ES-I3 (cell line): ENCODE measurements around the gene MLANA.

Experiments
- H3K36me3 ChIP-seq: 2 replicates; pipeline ENCODE4 v1.6.1; 2013; ENCODE audit warnings: mild to moderate bottlenecking, low read length, control low read depth, moderate library complexity; ENCODE audit not compliant: insufficient read depth
- H3K4me1 ChIP-seq: 2 replicates; pipeline ENCODE4 v1.6.1; 2013; ENCODE audit warnings: mild to moderate bottlenecking, control low read depth, low read length; ENCODE audit not compliant: insufficient read depth
- H3K9ac ChIP-seq: 2 replicates; pipeline ENCODE4 v1.6.1; 2013; ENCODE audit warnings: low read depth, mild to moderate bottlenecking, low read length, moderate library complexity
- H3K9me3 ChIP-seq: 2 replicates; pipeline ENCODE4 v1.6.1; 2013; ENCODE audit warnings: mild to moderate bottlenecking, low read length, moderate library complexity; ENCODE audit not compliant: control insufficient read depth, insufficient read depth

Gene MLANA

GRCh38 chr9:5900622-5901021 lies 9.9 kb downstream of the MLANA start:
- Histone ChIP-seq H3K9me3 (no peaks in the 10 kb centered on the region), H3K9ac (no peak overlapping the region), H3K4me1 (no peaks in the 10 kb centered on the region), H3K36me3 (no peaks in the 10 kb centered on the region)

GRCh38 chr9:5902377-5902776 lies 11.7 kb downstream of the MLANA start:
- H3K9ac ChIP-seq, result no peak overlapping the region
- H3K9me3 ChIP-seq, result no peaks in the 10 kb centered on the region
- no peaks in the 10 kb centered on the region for H3K36me3 ChIP-seq
- H3K4me1 ChIP-seq, result no peaks in the 10 kb centered on the region

GRCh38 chr9:5908918-5909317 lies 18.2 kb downstream of the MLANA start:
- no peak overlapping the region for H3K9ac ChIP-seq
- H3K36me3 ChIP-seq, result no peaks in the 10 kb centered on the region
- no peaks in the 10 kb centered on the region for H3K9me3 ChIP-seq
- H3K4me1 ChIP-seq, result no peaks in the 10 kb centered on the region

- Histone ChIP-seq H3K9me3 (no peaks in the 10 kb centered on the region), H3K9ac (no peak overlapping the region), H3K4me1 (no peaks in the 10 kb centered on the region), H3K36me3 (no peaks in the 10 kb centered on the region)
Observed at GRCh38 chr9:5909976-5910375, 19.3 kb downstream of the MLANA start.

- H3K4me1 ChIP-seq, result no peaks in the 10 kb centered on the region
- no peaks in the 10 kb centered on the region for H3K9me3 ChIP-seq
- H3K9ac ChIP-seq, result no peak overlapping the region
- H3K36me3 ChIP-seq, result no peaks in the 10 kb centered on the region
Observed at GRCh38 chr9:5910413-5911057, 19.8 kb downstream of the MLANA start.

- no peaks in the 10 kb centered on the region for H3K9me3 ChIP-seq
- no peak overlapping the region for H3K9ac ChIP-seq
- H3K4me1 ChIP-seq, result no peaks in the 10 kb centered on the region
- H3K36me3 ChIP-seq, result peaks cover 5% of the 10 kb centered on the region; the same call in 1 of the 2 replicates
Observed at GRCh38 chr9:5915438-5915837, 24.7 kb downstream of the MLANA start.

GRCh38 chr9:5917273-5917672 lies 26.6 kb downstream of the MLANA start:
- Histone ChIP-seq H3K9ac (no peak overlapping the region), H3K9me3 (no peaks in the 10 kb centered on the region), H3K4me1 (no peaks in the 10 kb centered on the region), H3K36me3 (peaks cover 5% of the 10 kb centered on the region; the same call in 1 of the 2 replicates)

- H3K9me3 ChIP-seq, result no peaks in the 10 kb centered on the region
- H3K9ac ChIP-seq, result no peak overlapping the region
- H3K4me1 ChIP-seq, result no peaks in the 10 kb centered on the region
- peaks cover 5% of the 10 kb centered on the region; the same call in 1 of the 2 replicates for H3K36me3 ChIP-seq
Observed at GRCh38 chr9:5917888-5918287, 27.2 kb downstream of the MLANA start.

- Histone ChIP-seq H3K36me3 (peaks cover 5% of the 10 kb centered on the region; the same call in 1 of the 2 replicates), H3K4me1 (no peaks in the 10 kb centered on the region), H3K9me3 (no peaks in the 10 kb centered on the region), H3K9ac (no peak overlapping the region)
Observed at GRCh38 chr9:5918460-5918859, 27.8 kb downstream of the MLANA start.

- H3K4me1 ChIP-seq, result no peaks in the 10 kb centered on the region
- no peak overlapping the region for H3K9ac ChIP-seq
- H3K36me3 ChIP-seq, result peaks cover 5% of the 10 kb centered on the region; the same call in 1 of the 2 replicates
- H3K9me3 ChIP-seq, result no peaks in the 10 kb centered on the region
Observed at GRCh38 chr9:5920860-5921328, 30.2 kb downstream of the MLANA start.

- Histone ChIP-seq H3K4me1 (no peaks in the 10 kb centered on the region), H3K36me3 (peaks cover 5% of the 10 kb centered on the region; the same call in 1 of the 2 replicates), H3K9me3 (no peaks in the 10 kb centered on the region), H3K9ac (no peak overlapping the region)
Observed at GRCh38 chr9:5922192-5922591, 31.5 kb downstream of the MLANA start.

- no peaks in the 10 kb centered on the region for H3K9me3 ChIP-seq
- no peaks in the 10 kb centered on the region for H3K36me3 ChIP-seq
- no peaks in the 10 kb centered on the region for H3K4me1 ChIP-seq
- H3K9ac ChIP-seq, result no peak overlapping the region
Observed at GRCh38 chr9:5931657-5932056, 41.0 kb downstream of the MLANA start.

GRCh38 chr9:5938449-5938848 lies 47.8 kb downstream of the MLANA start:
- no peaks in the 10 kb centered on the region for H3K36me3 ChIP-seq
- no peaks in the 10 kb centered on the region for H3K9me3 ChIP-seq
- no peak overlapping the region for H3K9ac ChIP-seq
- H3K4me1 ChIP-seq, result no peaks in the 10 kb centered on the region

GRCh38 chr9:5939530-5939929 lies 48.8 kb downstream of the MLANA start:
- H3K36me3 ChIP-seq, result no peaks in the 10 kb centered on the region
- no peaks in the 10 kb centered on the region for H3K9me3 ChIP-seq
- no peaks in the 10 kb centered on the region for H3K4me1 ChIP-seq
- no peak overlapping the region for H3K9ac ChIP-seq

- H3K9me3 ChIP-seq, result no peaks in the 10 kb centered on the region
- H3K4me1 ChIP-seq, result no peaks in the 10 kb centered on the region
- no peak overlapping the region for H3K9ac ChIP-seq
- no peaks in the 10 kb centered on the region for H3K36me3 ChIP-seq
Observed at GRCh38 chr9:5941214-5941613, 50.5 kb downstream of the MLANA start.
